Stomach (tissue), 9 donors: ENCODE measurements around the gene MTM1. TPM values are rescaled to one million over a fixed set of nuclear protein-coding genes. Genes with fewer than 3 reads are reported as not detected.

Experiments
- DNase-seq, 2 donors: peaks; one replicate each; pipeline versions ENCODE4 v3.0.0 to v3.0.0-alpha.2; 2013 to 2019
- H3K27ac ChIP-seq, 5 donors: fragments of 200-600 bp in 4 of 5; sonication (generic) in 4 of 5; one replicate each; pipeline ENCODE4 v1.5.1; 2013 to 2019; ENCODE audit warnings: mild to moderate bottlenecking in 1 of 5, moderate library complexity in 1 of 5
- H3K27me3 ChIP-seq, 3 donors: fragments of 200-600 bp; sonication (generic); one replicate each; pipeline ENCODE4 v1.5.1; 2017 to 2019; ENCODE audit warnings: mixed run types in 1 of 3
- H3K36me3 ChIP-seq, 4 donors: fragments of 200-600 bp; sonication (generic); 1 replicate in 3 of 4; 2 replicates in 1 of 4; pipeline ENCODE4 v1.5.1; 2016 to 2019
- H3K4me1 ChIP-seq, 4 donors: fragments of 200-600 bp; sonication (generic); one replicate each; pipeline ENCODE4 v1.5.1; 2016 to 2019
- H3K4me3 ChIP-seq, 4 donors: fragments of 200-600 bp; sonication (generic) in 3 of 4; one replicate each; pipeline ENCODE4 v1.5.1; 2016 to 2019; ENCODE audit warnings: mild to moderate bottlenecking in 1 of 4
- H3K9me3 ChIP-seq, 4 donors: fragments of 200-600 bp; sonication (generic); one replicate each; pipeline ENCODE4 v1.5.1; 2016 to 2019
- CTCF ChIP-seq, 7 experiments: fragments of 450-650 bp in 4 of 7; fragments of 200-600 bp in 3 of 7; sonication (generic) in 3 of 7; IDR thresholded peaks; one replicate each; pipeline ENCODE4 v1.5.1; 2016 to 2019; ENCODE audit warnings: antibody characterized with exemption in 7 of 7, control low read depth in 2 of 7, mild to moderate bottlenecking in 1 of 7
- EP300 ChIP-seq: sonication (generic); formaldehyde crosslinking; IDR thresholded peaks from one replicate; pipeline ENCODE4 v1.6.1; 2017; ENCODE audit warnings: antibody characterized with exemption
- POLR2A ChIP-seq, 4 donors: fragments of 450-650 bp; IDR thresholded peaks; one replicate each; pipeline ENCODE4 v1.6.1; 2016; ENCODE audit warnings: antibody characterized with exemption in 4 of 4, control low read depth in 2 of 4, mild to moderate bottlenecking in 1 of 4, moderate library complexity in 1 of 4
- POLR2AphosphoS5 ChIP-seq, 3 donors: sonication (generic); formaldehyde crosslinking; IDR thresholded peaks; one replicate each; pipeline ENCODE4 v1.6.1; 2016; ENCODE audit warnings: antibody characterized with exemption in 3 of 3
- WGBS, 5 donors: extraction: QIAGEN DNeasy Blood & Tissue Kit in 3 of 5; methylation state at CpG; one replicate each; pipeline versions ENCODE4 v1.1.5 to v1.1.7; 2013 to 2018; 5-methylcytosine and 5-hydroxymethylcytosine counted together
- intact Hi-C: fragments of 100-400 bp; cut with DNase I; formaldehyde crosslinking; loops from one replicate; pipeline ENCODE4 v1.15.1; 2023; ENCODE audit warnings: low total_unique reads
- polyA plus RNA-seq, 3 donors: library from polyadenylated mRNA; stranded (reverse); fragments of 200-250 nt; gene quantifications; one replicate each; pipeline ENCODE4 v1.2.3, GENCODE V29; 2013
- total RNA-seq, 5 donors: library from RNA; depleted of rRNA; stranded (reverse); fragments of >200 nt; gene quantifications; one replicate each; pipeline versions ENCODE4 v1.1.0 to v1.2.3, GENCODE V29; 2014 to 2016
- donor health status: healthy with polysubstance abuse.
- donor health status: Bipolar disorder and iron deficiency.
- donor health status: healthy.

MTM1 gene
- total and polyA plus RNA-seq, 8 donors: 3.5 to 28.0 (median 6.7) TPM

GRCh38 chrX:150702966-150703694 lies 134.7 kb downstream of the MTM1 start:
- no peak for TF ChIP-seq POLR2AphosphoS5 (IDR thresholded peaks at IDR 0.05)
- DNase-seq: no peak
- H3K9me3 ChIP-seq: no peaks in the 10 kb centered on the region

GRCh38 chrX:150703695-150703974 lies 135.2 kb downstream of the MTM1 start:
- Histone ChIP-seq H3K4me1 (peaks cover 0 to 5% (median 0%) of the 10 kb centered on the region in 4 donors), H3K4me3 (no peak overlapping the region), H3K27me3 (no peaks in the 10 kb centered on the region), H3K27ac (peak overlapping the region in 1 of 5 donors; percentile 7), H3K9me3 (no peaks in the 10 kb centered on the region), H3K36me3 (peaks cover 0 to 5% (median 5%) of the 10 kb centered on the region in 4 donors)
- DNase-seq: no peak
- intact Hi-C loops: no loop called here
- no peak for TF ChIP-seq POLR2A (IDR thresholded peaks at IDR 0.05)
- TF ChIP-seq EP300: no peak
- no peak for TF ChIP-seq CTCF (IDR thresholded peaks at IDR 0.05)
- no peak for TF ChIP-seq POLR2AphosphoS5 (IDR thresholded peaks at IDR 0.05)

More at GRCh38 chrX:150702966-150703694, 134.7 kb downstream of the MTM1 start:
- intact Hi-C loops: no loop called here
- Histone ChIP-seq H3K4me3 (no peak overlapping the region), H3K4me1 (peaks cover 0 to 8% (median 0%) of the 10 kb centered on the region in 4 donors), H3K27ac (peak overlapping the region in 1 of 5 donors; percentile 7), H3K36me3 (peaks cover 0 to 5% (median 5%) of the 10 kb centered on the region in 4 donors), H3K27me3 (no peaks in the 10 kb centered on the region)
- WGBS, 5 donors: 77 to 95% (median 88%) methylated on average over 1 of the region's 1 CpG

GRCh38 chrX:150704030-150704613 lies 135.7 kb downstream of the MTM1 start:
- peaks cover 0 to 5% (median 0%) of the 10 kb centered on the region in 4 donors for H3K4me1 ChIP-seq
- peak overlapping the region in 1 of 5 donors; percentile 7 for H3K27ac ChIP-seq
- H3K36me3 ChIP-seq: peaks cover 0 to 5% (median 5%) of the 10 kb centered on the region in 4 donors
- no peak overlapping the region for H3K4me3 ChIP-seq
- intact Hi-C loops: no loop called here
- WGBS, 5 donors: 60 to 74% (median 68%) methylated on average over 3 of the region's 3 CpGs
- TF ChIP-seq POLR2A (IDR thresholded peaks at IDR 0.05): no peak
- no peak for TF ChIP-seq POLR2AphosphoS5 (IDR thresholded peaks at IDR 0.05)
- no peak for TF ChIP-seq CTCF (IDR thresholded peaks at IDR 0.05)
- TF ChIP-seq EP300: no peak
- no peaks in the 10 kb centered on the region for H3K9me3 ChIP-seq
- H3K27me3 ChIP-seq: no peaks in the 10 kb centered on the region
- peak in 1 of 2 donors; percentile 58 for DNase-seq

GRCh38 chrX:150712619-150713018 lies 144.2 kb downstream of the MTM1 start:
- Histone ChIP-seq H3K9me3 (no peaks in the 10 kb centered on the region), H3K4me3 (no peak overlapping the region), H3K27me3 (peaks cover 0 to 4% (median 0%) of the 10 kb centered on the region in 3 donors), H3K4me1 (peaks cover 0 to 5% (median 2%) of the 10 kb centered on the region in 4 donors), H3K27ac (no peak overlapping the region), H3K36me3 (no peaks in the 10 kb centered on the region)
- no peak for TF ChIP-seq POLR2AphosphoS5 (IDR thresholded peaks at IDR 0.05)
- TF ChIP-seq POLR2A (IDR thresholded peaks at IDR 0.05): no peak
- no peak for TF ChIP-seq EP300
- no peak for TF ChIP-seq CTCF (IDR thresholded peaks at IDR 0.05)
- no peak for DNase-seq
- intact Hi-C loops: no loop called here

- H3K4me3 ChIP-seq: no peak overlapping the region
- peaks cover 0 to 5% (median 1%) of the 10 kb centered on the region in 4 donors for H3K4me1 ChIP-seq
- WGBS, 5 donors: 44 to 100% (median 74%) methylated on average over 2 to 3 of the region's 3 CpGs
- H3K36me3 ChIP-seq: no peaks in the 10 kb centered on the region
- H3K27ac ChIP-seq: no peak overlapping the region
- peaks cover 0 to 4% (median 0%) of the 10 kb centered on the region in 3 donors for H3K27me3 ChIP-seq
- TF ChIP-seq EP300 (no peak), CTCF (IDR thresholded peaks at IDR 0.05) (no peak), POLR2A (IDR thresholded peaks at IDR 0.05) (no peak), POLR2AphosphoS5 (IDR thresholded peaks at IDR 0.05) (no peak)
- intact Hi-C loops: no loop called here
- DNase-seq: no peak
- H3K9me3 ChIP-seq: no peaks in the 10 kb centered on the region
Measured at GRCh38 chrX:150715184-150715583, 146.8 kb downstream of the MTM1 start.
